Endothelial cell (in vitro differentiated cells): ENCODE data around the gene CRTC1. TPM values are rescaled to one million over a fixed set of nuclear protein-coding genes. Genes with fewer than 3 reads are reported as not detected.

ENCODE experiments used
- DNase-seq: peaks from one replicate; pipeline ENCODE4 v3.0.0; 2021; ENCODE audit warnings: low spot score
- H3K27ac Mint-ChIP-seq: one replicate; pipeline ENCODE4 v1.8.0; 2021; ENCODE audit warnings: mixed read lengths, inconsistent platforms; ENCODE audit not compliant: unreplicated experiment
- H3K27me3 Mint-ChIP-seq: one replicate; pipeline ENCODE4 v1.8.0; 2021; ENCODE audit warnings: mild to moderate bottlenecking, moderate library complexity, mixed read lengths, inconsistent platforms; ENCODE audit not compliant: unreplicated experiment
- H3K36me3 Mint-ChIP-seq: one replicate; pipeline ENCODE4 v1.8.0; 2021; ENCODE audit warnings: mild to moderate bottlenecking, low read depth, mixed read lengths, inconsistent platforms; ENCODE audit not compliant: unreplicated experiment
- H3K4me1 Mint-ChIP-seq: one replicate; pipeline ENCODE4 v1.8.0; 2021; ENCODE audit warnings: mild to moderate bottlenecking, mixed read lengths, inconsistent platforms; ENCODE audit not compliant: unreplicated experiment
- H3K4me3 Mint-ChIP-seq: one replicate; pipeline ENCODE4 v1.8.0; 2021; ENCODE audit warnings: mild to moderate bottlenecking, mixed read lengths, inconsistent platforms; ENCODE audit not compliant: unreplicated experiment
- H3K9me3 Mint-ChIP-seq: one replicate; pipeline ENCODE4 v1.8.0; 2021; ENCODE audit warnings: mixed read lengths, inconsistent platforms; ENCODE audit not compliant: unreplicated experiment
- total RNA-seq: library from RNA; stranded (reverse); fragmentation: NEBNext Ultra II Directional; extraction: Animal tissue kit (Norgen Biotek cat#: 25700); gene quantifications from one replicate; pipeline ENCODE4 v1.2.1, GENCODE V29; 2021; ENCODE audit not compliant: unreplicated experiment
- TF ChIP-seq, protein P1 (sequence below): fragments of 200-600 bp; sonication (generic); IDR thresholded peaks from one replicate; pipeline ENCODE4 v1.5.0; 2021; ENCODE audit warnings: antibody characterized with exemption; ENCODE audit not compliant: unreplicated experiment

CRTC1 gene
- total RNA-seq, 1 donor from 2014 or later = 17.5 TPM

DNA sequence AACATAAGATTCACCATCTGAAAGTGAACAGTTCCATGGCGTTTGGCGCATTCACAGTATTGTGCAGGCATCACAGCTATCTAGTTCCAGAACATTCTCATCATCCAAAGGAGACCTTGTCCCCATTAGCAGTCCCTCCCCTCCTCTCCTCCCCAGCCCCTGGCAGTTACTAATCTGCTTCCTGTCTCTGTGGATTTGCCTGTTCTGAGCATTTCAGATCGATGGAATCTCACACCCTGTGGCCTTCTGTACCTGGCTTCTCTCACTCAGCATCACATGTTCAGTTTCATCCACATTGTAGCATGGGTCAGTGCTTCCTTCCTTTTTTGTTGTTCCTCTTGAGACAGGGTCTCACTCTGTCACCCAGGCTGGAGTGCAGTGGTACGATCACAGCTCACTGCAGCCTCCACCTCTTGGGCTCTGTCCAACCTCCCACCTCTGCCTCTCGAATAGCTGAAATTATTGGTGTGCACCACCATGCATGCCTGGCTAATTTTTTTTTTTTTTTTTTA is 34.6 kb downstream of the CRTC1 start:
- peaks cover 7% of the 10 kb centered on the region for H3K27me3 Mint-ChIP-seq
- peaks cover 17% of the 10 kb centered on the region for H3K4me1 Mint-ChIP-seq
- no peaks in the 10 kb centered on the region for H3K9me3 Mint-ChIP-seq
- TF ChIP-seq, protein P1, sequence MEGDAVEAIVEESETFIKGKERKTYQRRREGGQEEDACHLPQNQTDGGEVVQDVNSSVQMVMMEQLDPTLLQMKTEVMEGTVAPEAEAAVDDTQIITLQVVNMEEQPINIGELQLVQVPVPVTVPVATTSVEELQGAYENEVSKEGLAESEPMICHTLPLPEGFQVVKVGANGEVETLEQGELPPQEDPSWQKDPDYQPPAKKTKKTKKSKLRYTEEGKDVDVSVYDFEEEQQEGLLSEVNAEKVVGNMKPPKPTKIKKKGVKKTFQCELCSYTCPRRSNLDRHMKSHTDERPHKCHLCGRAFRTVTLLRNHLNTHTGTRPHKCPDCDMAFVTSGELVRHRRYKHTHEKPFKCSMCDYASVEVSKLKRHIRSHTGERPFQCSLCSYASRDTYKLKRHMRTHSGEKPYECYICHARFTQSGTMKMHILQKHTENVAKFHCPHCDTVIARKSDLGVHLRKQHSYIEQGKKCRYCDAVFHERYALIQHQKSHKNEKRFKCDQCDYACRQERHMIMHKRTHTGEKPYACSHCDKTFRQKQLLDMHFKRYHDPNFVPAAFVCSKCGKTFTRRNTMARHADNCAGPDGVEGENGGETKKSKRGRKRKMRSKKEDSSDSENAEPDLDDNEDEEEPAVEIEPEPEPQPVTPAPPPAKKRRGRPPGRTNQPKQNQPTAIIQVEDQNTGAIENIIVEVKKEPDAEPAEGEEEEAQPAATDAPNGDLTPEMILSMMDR = no peak
- H3K27ac Mint-ChIP-seq = peak overlapping the region; percentile 37
- peaks cover 6% of the 10 kb centered on the region for H3K36me3 Mint-ChIP-seq
- DNase-seq = no peak
- no peak overlapping the region for H3K4me3 Mint-ChIP-seq

DNA sequence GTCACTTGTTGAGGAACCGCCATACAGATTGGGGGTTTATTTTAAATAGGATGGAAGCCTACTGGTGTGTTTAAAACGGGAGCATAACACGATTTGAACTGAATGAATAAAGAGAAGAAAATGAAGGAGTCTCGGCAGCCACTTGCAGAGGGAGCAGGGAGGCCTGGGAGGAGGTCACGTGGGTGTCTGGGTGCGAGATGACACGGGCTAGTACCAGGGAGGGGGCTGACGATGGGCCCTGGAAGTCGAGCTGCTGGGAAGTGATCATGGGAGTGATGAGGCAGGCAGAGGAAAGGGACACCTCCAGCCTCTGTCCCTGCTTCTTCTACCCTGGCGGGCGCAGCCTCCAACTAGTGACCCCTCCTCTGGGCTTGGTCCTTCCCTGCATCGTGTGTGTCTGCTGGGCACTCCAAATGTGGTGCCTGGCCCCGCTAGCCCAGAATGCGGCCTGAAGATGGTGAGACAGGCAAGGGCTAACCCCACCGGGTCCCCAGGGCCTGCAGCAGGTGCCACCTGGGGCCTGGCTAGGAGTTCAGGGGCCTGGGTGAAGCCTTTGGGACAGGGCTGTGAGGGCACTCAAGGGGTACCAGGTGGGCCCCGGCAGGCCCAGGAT is 35.5 kb downstream of the CRTC1 start:
- Mint-ChIP-seq H3K27ac (no peak overlapping the region), H3K4me3 (peak overlapping the region; percentile 29), H3K9me3 (no peaks in the 10 kb centered on the region), H3K36me3 (peaks cover 6% of the 10 kb centered on the region), H3K27me3 (peaks cover 12% of the 10 kb centered on the region), H3K4me1 (peaks cover 17% of the 10 kb centered on the region)
- TF ChIP-seq, protein P1 = no peak
- no peak for DNase-seq

DNA sequence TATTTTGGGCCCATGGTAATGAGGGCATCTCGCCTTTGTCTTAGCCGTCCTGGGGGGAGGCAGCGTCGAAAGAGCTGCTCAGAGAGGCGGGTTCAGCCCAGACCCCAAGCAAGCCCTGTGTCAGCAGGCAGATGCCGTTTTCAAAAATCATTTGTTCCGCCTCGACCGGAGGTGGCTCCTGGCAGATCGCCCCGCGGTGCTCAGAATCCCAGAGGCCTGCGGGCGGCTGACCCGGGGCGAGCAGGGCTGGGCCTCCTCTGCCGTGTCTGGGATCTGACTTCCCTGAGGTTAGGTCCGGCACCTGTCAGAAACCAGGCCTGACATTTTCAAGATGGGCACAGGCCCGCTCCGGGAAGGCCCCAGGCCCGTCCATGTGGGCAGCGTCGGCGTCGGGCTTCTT is 36.1 kb downstream of the CRTC1 start:
- peak overlapping the region; percentile 42 for H3K4me3 Mint-ChIP-seq
- H3K4me1 Mint-ChIP-seq = peaks cover 17% of the 10 kb centered on the region
- H3K27me3 Mint-ChIP-seq = peaks cover 12% of the 10 kb centered on the region

DNA sequence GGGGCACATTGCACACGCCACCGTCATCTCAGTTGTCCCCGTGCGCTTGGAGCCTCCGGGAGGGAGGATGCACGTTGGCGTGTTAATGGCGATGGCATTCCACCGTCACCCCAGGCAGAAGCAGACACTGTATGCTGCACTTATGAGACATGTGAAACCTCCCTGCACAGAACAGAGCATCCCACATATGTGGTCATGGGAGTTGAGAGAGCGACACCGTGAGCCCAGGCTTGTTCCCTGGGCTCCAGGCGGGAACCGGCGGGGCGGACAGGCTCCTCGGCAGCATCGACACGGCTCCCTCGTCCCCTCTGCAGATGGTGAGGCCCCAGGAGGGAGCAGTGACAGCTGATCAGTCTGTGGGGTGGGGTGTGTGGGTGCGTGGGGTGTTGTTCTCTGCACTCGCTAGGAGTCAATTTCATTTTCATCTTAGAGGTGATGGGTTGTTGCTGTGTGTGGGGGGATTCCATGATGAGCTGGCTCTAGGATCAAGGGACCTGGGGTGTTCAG is 40.4 kb downstream of the CRTC1 start:
- Mint-ChIP-seq H3K27me3 (peaks cover 6% of the 10 kb centered on the region), H3K36me3 (peaks cover 6% of the 10 kb centered on the region), H3K4me3 (no peak overlapping the region), H3K27ac (no peak overlapping the region), H3K4me1 (peaks cover 3% of the 10 kb centered on the region), H3K9me3 (no peaks in the 10 kb centered on the region)
- TF ChIP-seq, protein P1 = no peak
- DNase-seq = no peak

More for the DNA sequence above, 36.1 kb downstream of the CRTC1 start:
- Mint-ChIP-seq H3K9me3 (no peaks in the 10 kb centered on the region), H3K36me3 (peaks cover 6% of the 10 kb centered on the region), H3K27ac (no peak overlapping the region)
- DNase-seq = no peak
- TF ChIP-seq, protein P1 = no peak
